Keratinocyte (primary cell): ENCODE data around the gene METTL25B. TPM values are rescaled to one million over a fixed set of nuclear protein-coding genes. Genes with fewer than 3 reads are reported as not detected.

Experiments
- DNase-seq: peaks from one replicate; pipeline ENCODE4 v3.0.0-alpha.2; 2011; ENCODE audit warnings: low read depth, missing footprints, low spot score
- FAIRE-seq: peaks from 2 replicates; lab custom pipeline; 2011; peaks lifted over from hg19 to GRCh38; lab: Jason Lieb, UNC
- H2AFZ ChIP-seq: 2 replicates; pipeline ENCODE4 v1.6.0; 2012; ENCODE audit warnings: low read length, control low read depth, inconsistent platforms; ENCODE audit not compliant: control insufficient read depth
- H3K27ac ChIP-seq: 2 replicates; pipeline ENCODE4 v1.5.1; 2011; ENCODE audit warnings: low read length; ENCODE audit not compliant: control insufficient read depth, insufficient read depth
- H3K27me3 ChIP-seq: 3 replicates; pipeline ENCODE4 v1.6.0; 2011; ENCODE audit warnings: low read length; ENCODE audit not compliant: control insufficient read depth, insufficient read depth; ENCODE audit errors: extremely low read depth
- H3K36me3 ChIP-seq, 2 experiments: 2 replicates in 1 of 2; 3 replicates in 1 of 2; pipeline ENCODE4 v1.5.1; 2011; ENCODE audit warnings: low read length in 2 of 2, mild to moderate bottlenecking in 1 of 2; ENCODE audit not compliant: control insufficient read depth in 2 of 2, insufficient read depth in 2 of 2; ENCODE audit errors: extremely low read depth in 1 of 2
- H3K4me1 ChIP-seq: 3 replicates; pipeline ENCODE4 v1.5.1; 2011; ENCODE audit warnings: low read length; ENCODE audit not compliant: control insufficient read depth, insufficient read depth; ENCODE audit errors: extremely low read depth
- H3K4me2 ChIP-seq: 3 replicates; pipeline ENCODE4 v1.6.0; 2011; ENCODE audit warnings: low read depth, low read length; ENCODE audit not compliant: control insufficient read depth, insufficient read depth; ENCODE audit errors: extremely low read depth
- H3K4me3 ChIP-seq, 3 experiments: fragments of 200-600 bp in 1 of 3; sonication (generic) in 1 of 3; 2 replicates in 2 of 3; 3 replicates in 1 of 3; pipeline ENCODE4 v1.5.1; 2011 to 2016; ENCODE audit warnings: low read length in 3 of 3, mild to moderate bottlenecking in 3 of 3, control low read depth in 2 of 3, inconsistent platforms in 1 of 3, low read depth in 1 of 3, mixed read lengths in 1 of 3, mixed run types in 1 of 3, moderate library complexity in 1 of 3; ENCODE audit not compliant: control insufficient read depth in 2 of 3, insufficient read depth in 2 of 3; ENCODE audit errors: extremely low read depth in 1 of 3
- H3K79me2 ChIP-seq: 2 replicates; pipeline ENCODE4 v1.6.0; 2012; ENCODE audit warnings: low read length; ENCODE audit not compliant: control insufficient read depth, insufficient read depth
- H3K9ac ChIP-seq: 3 replicates; pipeline ENCODE4 v1.6.0; 2011; ENCODE audit warnings: low read length; ENCODE audit not compliant: control insufficient read depth, insufficient read depth; ENCODE audit errors: extremely low read depth
- H3K9me1 ChIP-seq: 3 replicates; pipeline ENCODE4 v1.6.0; 2011; ENCODE audit warnings: low read length; ENCODE audit not compliant: control insufficient read depth, insufficient read depth; ENCODE audit errors: extremely low read depth
- H3K9me3 ChIP-seq: 2 replicates; pipeline ENCODE4 v1.5.1; 2012; ENCODE audit warnings: low read depth, low read length; ENCODE audit not compliant: control insufficient read depth
- H4K20me1 ChIP-seq: 3 replicates; pipeline ENCODE4 v1.6.0; 2011; ENCODE audit warnings: low read length; ENCODE audit not compliant: control insufficient read depth, insufficient read depth; ENCODE audit errors: extremely low read depth
- EZH2 ChIP-seq: IDR thresholded peaks from one replicate; pipeline ENCODE4 v1.6.1; 2012; ENCODE audit warnings: inconsistent platforms, mild to moderate bottlenecking, low read length, moderate library complexity
- dilution Hi-C: fragments of 300-500 bp; cut with MboI; formaldehyde crosslinking; loops from one replicate; pipeline ENCODE4 v1.7.0; 2020; ENCODE audit warnings: low sequenced_read_pairs; ENCODE audit not compliant: extremely low pct_ligation_motif_present
- polyA plus RNA-seq, 5 experiments: library from polyadenylated mRNA; depleted of rRNA in 3 of 5; stranded (reverse) in 3 of 5; stranded (forward) in 1 of 5; unstranded in 1 of 5; fragments of >200 nt; gene quantifications; 1 replicate in 1 of 5; 2 replicates in 3 of 5; 3 replicates in 1 of 5; pipeline versions ENCODE4 v1.2.1 to v1.2.3, GENCODE V29; 2011 to 2012; ENCODE audit warnings: missing spikeins in 2 of 5, low read depth in 1 of 5, low replicate concordance in 1 of 5
- TF ChIP-seq, protein P1 (sequence below), 3 experiments: IDR thresholded peaks in 1 of 3; conservative IDR thresholded peaks in 1 of 3; optimal IDR thresholded peaks in 1 of 3; 2 replicates in 2 of 3; 3 replicates in 1 of 3; pipeline versions ENCODE3 to v1.5.1; 2011; ENCODE audit warnings: low read length in 3 of 3, mild to moderate bottlenecking in 3 of 3, moderate library complexity in 2 of 3, control low read depth in 1 of 3, inconsistent platforms in 1 of 3; ENCODE audit not compliant: insufficient read depth in 2 of 3; ENCODE audit errors: extremely low read depth in 1 of 3

METTL25B gene
- polyA plus RNA-seq, 1 donor (not counting 4 experiments of a cell fraction or from before 2014, with no cell fraction given), result 6.0 TPM

- Histone ChIP-seq H3K4me1 (peaks cover 46% of the 10 kb centered on the region), H3K79me2 (peaks cover 66% of the 10 kb centered on the region), H3K27me3 (no peaks in the 10 kb centered on the region), H3K9me3 (no peaks in the 10 kb centered on the region), H3K9ac (peak overlapping the region; percentile 100), H3K9me1 (no peaks in the 10 kb centered on the region), H2AFZ (no peak overlapping the region), H3K4me3 (peak overlapping the region in 2 of 3 experiments; percentile 47 to 61), H4K20me1 (no peaks in the 10 kb centered on the region), H3K27ac (peak overlapping the region; percentile 98), H3K4me2 (peak overlapping the region; percentile 89), H3K36me3 (peaks cover 28% of the 10 kb centered on the region in 2 experiments)
- DNase-seq (no peak), FAIRE-seq (no peak)
- dilution Hi-C loops, result no loop called here
- TF ChIP-seq, protein P1, sequence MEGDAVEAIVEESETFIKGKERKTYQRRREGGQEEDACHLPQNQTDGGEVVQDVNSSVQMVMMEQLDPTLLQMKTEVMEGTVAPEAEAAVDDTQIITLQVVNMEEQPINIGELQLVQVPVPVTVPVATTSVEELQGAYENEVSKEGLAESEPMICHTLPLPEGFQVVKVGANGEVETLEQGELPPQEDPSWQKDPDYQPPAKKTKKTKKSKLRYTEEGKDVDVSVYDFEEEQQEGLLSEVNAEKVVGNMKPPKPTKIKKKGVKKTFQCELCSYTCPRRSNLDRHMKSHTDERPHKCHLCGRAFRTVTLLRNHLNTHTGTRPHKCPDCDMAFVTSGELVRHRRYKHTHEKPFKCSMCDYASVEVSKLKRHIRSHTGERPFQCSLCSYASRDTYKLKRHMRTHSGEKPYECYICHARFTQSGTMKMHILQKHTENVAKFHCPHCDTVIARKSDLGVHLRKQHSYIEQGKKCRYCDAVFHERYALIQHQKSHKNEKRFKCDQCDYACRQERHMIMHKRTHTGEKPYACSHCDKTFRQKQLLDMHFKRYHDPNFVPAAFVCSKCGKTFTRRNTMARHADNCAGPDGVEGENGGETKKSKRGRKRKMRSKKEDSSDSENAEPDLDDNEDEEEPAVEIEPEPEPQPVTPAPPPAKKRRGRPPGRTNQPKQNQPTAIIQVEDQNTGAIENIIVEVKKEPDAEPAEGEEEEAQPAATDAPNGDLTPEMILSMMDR (optimal IDR thresholded peaks at IDR 0.05 in 1 of 3, IDR thresholded peaks at IDR 0.05 in 1 of 3, conservative IDR thresholded peaks at IDR 0.05 in 1 of 3; ENCODE audit: extremely low read depth in 1 of 3, insufficient read depth in 2 of 3, low read length in 3 of 3), result no peak
- no peak for TF ChIP-seq EZH2
These were observed 17.6 kb downstream of the METTL25B start for GRCh38 chr1:156745881-156746280.

- H3K36me3 ChIP-seq, result peaks cover 28% of the 10 kb centered on the region in 2 experiments
- H3K9me3 ChIP-seq, result no peaks in the 10 kb centered on the region
- H3K9me1 ChIP-seq, result no peaks in the 10 kb centered on the region
- DNase-seq (no peak), FAIRE-seq (no peak)
- no peaks in the 10 kb centered on the region for H4K20me1 ChIP-seq
- H2AFZ ChIP-seq, result no peak overlapping the region
- dilution Hi-C loops, result no loop called here
- H3K27me3 ChIP-seq, result no peaks in the 10 kb centered on the region
- H3K4me1 ChIP-seq, result peaks cover 44% of the 10 kb centered on the region
- TF ChIP-seq, protein P1 (optimal IDR thresholded peaks at IDR 0.05 in 1 of 3, IDR thresholded peaks at IDR 0.05 in 1 of 3, conservative IDR thresholded peaks at IDR 0.05 in 1 of 3; ENCODE audit: extremely low read depth in 1 of 3, insufficient read depth in 2 of 3, low read length in 3 of 3), result no peak
- TF ChIP-seq EZH2, result no peak
- H3K27ac ChIP-seq, result peak overlapping the region; percentile 98
- H3K79me2 ChIP-seq, result peaks cover 71% of the 10 kb centered on the region
- H3K4me3 ChIP-seq, result peak overlapping the region; percentile 41 to 61 (median 47)
- H3K9ac ChIP-seq, result peak overlapping the region; percentile 100
- peak overlapping the region; percentile 89 for H3K4me2 ChIP-seq
These were observed 18.1 kb downstream of the METTL25B start for GRCh38 chr1:156746406-156746727.
